ENCODE measurements around the gene PCDH8.

PCDH8 gene

GRCh38 chr13:52848455-52849195, at the start of gene PCDH8:
TSS of gene PCDH8 (minus strand) at chr13:52848640. CDS start at chr13:52848436, 204 bp downstream.
- peak; percentile 85 for DNase-seq

DNA sequence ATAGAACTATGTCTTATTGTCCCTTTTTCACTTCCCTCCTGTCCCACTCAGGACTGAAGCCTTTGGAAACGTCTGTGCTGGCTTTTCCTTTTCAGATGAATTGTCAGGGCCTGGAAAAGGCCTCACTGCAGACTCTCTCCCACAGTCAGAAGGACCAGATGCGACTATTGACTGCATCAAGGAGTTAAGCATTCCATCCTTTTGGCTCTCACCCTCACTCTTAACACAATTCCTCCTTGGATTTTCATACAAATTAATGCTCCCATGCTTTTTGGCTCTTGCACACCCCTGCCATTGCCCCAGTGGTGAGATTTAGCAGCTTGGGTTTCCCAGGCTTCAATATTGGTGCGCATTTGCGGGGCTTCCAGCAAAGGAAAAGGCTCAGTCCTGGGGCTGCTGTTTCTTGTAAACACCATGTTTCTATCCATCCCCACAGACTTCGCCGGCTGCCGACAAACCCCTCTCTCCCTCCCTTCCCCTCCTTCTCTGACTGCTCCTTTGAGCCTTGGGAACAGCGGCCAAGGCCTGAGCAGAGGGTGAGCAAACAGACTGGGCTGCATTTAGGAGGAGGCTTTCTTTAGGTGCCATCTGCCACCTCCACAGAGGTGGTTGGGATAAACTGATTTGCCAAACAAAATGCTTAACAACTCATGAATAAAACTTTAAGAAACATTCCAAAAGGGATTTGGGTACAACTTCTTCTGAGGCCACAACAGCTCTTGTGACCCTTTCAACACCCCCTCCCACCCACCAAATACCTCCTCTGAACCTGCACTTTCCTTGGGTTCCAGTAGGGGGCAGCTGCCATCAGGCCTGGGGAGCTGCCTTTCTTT, 48.6 kb upstream of the PCDH8 start:
- DNase-seq: no peak

DNA sequence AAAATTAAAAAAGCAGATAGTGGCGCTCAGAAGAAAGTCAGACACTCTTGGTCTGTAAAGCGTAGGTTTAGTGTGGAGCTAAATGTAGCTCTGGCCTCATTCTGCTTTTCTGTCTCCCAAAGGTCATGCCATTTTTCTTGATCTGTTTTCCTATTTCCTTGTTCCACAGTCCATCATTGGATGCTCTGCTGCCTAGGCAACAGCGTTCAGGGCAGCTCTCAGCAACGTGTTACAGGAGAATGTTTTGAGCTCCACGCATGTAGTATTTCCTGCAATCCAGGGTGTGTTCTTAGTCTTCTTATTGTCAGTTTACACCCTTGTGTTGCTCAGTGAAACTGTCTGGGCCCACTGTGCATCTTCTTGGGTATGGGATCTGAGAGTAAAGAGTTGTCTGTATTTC, 46.0 kb upstream of the PCDH8 start:
- DNase-seq: no peak

GRCh38 chr13:52892925-52893324, 44.5 kb upstream of the PCDH8 start:
- DNase-seq: no peak

GRCh38 chr13:52891706-52892105, 43.3 kb upstream of the PCDH8 start:
- DNase-seq: no peak

DNA sequence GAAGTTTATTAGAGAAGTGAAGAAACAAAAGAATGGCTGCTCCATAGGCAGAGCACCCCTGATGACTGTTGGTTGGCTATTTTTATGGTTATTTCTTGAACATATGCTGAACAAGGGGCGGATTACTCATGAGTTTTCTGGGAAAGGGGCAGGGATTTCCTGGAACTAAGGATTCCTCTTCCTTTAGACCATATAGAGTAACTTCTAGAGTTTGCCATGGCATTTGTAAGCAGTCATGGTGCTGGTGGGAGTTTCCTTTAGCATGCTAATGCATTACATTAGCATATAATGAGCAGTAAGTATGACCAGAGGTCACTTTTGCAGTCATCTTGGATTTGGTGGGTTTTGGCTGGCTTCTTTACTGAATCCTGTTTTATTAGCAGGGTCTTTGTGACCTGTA, 38.7 kb upstream of the PCDH8 start:
- DNase-seq: no peak

DNA sequence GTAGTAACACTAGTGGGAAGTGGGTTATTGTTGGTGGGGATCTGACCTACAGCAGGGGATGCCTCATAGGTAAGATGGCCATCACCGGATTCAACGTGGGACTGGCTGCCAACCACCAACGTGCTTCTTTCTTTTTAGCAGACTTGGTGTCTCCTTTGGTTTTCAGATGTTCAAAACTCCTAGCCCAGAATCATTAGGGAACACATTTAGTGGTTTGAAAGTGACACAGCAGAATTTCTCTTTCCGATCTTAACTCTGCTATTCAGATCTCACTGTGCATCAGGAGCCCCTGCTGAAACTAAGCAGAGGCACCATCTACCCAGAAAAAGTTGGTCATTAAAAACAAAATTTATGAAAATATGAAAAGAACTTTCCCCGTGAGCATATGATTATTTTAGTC, 36.7 kb upstream of the PCDH8 start:
- no peak for DNase-seq

- DNase-seq: no peak
These were observed 36.1 kb upstream of the PCDH8 start for GRCh38 chr13:52884429-52885010.

DNA sequence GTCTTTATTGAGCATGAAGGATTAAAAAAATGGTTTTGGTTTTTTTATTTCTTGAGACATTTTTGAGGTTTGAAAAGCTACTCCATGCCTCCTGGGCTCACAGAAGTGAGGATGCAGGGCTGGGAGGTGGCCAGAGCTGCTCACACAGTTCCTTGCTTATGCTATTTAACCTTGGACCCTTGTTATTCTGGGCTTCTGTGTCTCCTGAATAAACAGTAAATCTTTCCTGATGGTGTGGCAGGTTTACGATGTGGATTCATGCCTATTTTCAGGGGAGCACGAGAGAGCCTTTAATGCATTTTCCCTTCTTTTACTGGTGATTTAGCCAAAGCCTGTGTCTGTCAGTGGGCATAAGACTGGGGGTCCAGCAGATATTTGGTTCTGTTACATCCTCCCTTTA, 34.3 kb upstream of the PCDH8 start:
- no peak for DNase-seq

DNA sequence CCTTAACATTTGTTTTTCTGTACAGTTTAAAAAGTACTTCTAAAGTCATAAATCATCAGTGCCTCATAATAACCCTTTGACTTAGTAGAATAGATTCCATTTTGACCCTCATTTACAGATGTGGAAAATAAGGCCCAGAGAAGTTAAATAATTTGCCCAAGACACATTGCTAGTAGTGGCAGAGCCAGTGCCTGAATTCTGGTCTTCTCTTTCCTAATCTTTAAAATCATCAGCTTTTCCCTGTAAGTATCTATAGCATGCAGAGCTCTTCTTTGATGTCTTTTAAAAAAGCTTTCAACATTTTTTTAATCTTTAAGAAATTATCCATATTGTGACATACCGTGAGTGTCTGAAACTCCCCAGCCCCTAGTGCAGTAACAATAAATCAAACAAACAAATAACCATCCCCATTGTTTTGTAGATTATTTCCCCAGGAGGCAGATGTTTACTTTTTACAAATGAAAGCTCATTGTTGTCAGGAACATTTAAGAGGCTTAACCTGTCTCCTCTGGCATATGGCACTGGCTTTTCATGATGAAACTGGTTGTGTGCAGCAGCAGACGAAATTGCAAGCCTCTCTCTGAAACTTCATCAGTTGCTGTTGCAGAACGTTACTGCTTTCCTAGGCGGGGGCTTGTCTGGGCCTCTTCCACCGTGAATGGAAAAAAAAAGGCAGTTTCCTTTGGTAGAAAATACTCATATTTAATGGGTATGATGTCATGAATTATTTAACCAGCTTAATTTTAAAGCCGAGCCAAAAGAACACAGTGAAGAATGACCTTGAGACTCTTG, 31.7 kb upstream of the PCDH8 start:
- no peak for DNase-seq

DNA sequence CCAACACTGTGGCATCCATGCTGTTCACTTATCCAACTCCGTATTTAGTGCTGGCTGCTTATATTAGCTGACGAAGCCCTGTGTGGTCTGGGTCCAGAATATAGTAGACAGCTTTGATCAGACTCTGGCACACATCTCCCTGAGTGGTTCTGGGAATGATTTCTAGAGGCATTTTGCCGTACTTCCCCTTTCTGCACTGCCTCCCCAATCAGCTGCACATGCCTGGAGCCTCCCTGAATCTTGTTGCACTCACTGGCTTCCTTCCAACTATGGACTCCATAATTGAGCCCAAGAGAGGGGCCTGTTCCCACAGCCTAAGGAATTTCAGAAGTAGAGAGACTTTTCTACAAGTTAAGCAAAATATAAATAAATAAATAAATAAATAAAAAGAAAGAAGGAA, 30.4 kb upstream of the PCDH8 start:
- DNase-seq: no peak

DNA sequence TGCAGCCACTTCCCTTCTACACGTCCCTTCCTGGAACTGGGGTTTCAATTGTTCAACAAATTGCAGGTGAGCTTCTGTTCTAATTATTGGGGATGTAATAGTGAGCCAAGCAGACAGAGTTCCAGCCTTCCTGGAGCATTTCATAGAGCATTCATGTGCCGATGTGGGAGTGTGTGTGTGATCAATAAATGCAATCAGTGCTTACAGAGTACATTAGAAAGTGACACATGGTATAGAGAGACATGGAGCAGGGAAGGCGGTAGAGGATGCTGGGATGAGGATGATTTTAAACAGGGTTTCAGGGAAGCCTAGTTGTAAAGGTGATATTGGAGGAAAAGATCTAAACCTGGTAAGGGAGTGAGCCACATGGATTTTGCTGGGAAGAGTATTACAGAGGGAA, 21.7 kb upstream of the PCDH8 start:
- DNase-seq: no peak

DNA sequence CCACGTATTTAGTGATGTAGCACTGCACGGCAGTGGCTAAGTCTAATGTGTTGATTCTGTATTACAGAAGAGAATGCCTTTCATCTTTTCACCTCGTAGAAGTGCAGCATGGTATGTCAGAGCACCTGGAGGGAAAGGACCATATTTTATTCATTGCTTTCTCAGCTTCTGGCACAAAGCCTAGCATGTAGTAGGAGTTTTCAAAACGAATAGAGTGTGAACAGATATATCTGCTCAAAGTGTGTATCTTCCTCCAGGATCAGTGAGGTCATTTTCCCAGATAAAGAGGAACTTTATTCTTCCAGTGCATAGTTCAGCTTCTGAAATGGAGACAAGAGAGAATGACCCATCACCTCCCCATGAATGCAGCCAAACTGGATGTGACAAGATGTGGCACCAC, 21.2 kb upstream of the PCDH8 start:
- no peak for DNase-seq

- DNase-seq: no peak
These were observed 20.6 kb upstream of the PCDH8 start for GRCh38 chr13:52869050-52869449.

DNA sequence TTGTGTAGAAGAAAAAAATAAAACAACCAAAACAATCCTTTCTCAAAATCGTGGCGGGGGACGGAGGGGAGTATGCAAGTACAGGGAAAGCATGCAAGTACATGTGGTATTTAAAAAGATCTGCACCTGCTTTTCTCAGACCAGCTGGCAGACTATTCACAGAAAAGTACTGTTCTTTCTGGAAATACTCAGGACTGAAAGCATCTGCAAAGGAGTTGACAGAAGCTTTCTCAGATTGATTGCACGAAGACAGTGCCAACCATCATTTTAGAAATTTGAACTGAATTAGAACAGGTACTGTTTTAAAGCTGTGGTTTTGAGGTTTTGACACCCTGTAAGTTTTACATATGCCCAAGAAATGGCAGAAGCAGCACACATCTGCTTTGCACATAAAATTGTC, 19.8 kb upstream of the PCDH8 start:
- DNase-seq: no peak

- no peak for DNase-seq
These were observed 16.5 kb upstream of the PCDH8 start for GRCh38 chr13:52864941-52865340.

DNA sequence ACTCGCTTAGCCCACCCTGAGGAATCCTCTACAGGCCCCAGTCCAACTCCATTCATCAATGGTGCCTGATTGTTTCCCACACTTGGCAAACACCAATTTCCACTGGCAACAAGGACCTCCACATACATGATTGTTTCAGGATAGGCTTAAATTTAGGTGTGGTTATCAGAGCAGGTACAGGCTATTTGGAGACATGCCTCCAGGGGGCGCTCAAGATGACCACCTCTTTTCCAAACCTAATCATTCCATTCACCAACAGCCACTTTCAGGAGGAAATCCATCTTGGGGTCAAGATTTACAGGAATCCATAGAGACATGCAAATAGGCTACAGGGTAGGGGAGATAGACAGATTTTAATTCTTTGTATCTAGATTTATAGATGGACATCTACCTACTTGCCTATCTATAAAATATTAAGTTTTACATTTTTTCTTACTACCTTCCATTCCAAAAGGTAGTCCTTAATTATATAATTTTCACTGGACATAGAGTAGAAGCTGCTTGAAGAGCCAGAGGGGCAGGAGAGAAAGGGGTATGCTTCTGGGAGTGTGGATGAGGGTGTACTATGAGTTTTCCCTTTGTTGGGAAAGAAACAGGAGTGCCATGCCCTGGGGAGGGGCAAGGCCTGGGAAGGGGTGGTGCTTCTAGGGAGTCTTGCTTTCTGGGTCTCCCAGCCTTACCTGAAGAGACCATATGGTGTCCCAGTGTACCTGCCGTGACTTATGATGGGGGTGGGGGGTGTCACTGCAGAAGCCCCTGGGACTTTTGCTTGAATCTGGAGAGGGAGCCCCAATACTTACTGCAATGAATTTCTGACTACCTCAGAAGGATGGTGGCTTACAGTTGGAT, 14.1 kb upstream of the PCDH8 start:
- DNase-seq: no peak

DNA sequence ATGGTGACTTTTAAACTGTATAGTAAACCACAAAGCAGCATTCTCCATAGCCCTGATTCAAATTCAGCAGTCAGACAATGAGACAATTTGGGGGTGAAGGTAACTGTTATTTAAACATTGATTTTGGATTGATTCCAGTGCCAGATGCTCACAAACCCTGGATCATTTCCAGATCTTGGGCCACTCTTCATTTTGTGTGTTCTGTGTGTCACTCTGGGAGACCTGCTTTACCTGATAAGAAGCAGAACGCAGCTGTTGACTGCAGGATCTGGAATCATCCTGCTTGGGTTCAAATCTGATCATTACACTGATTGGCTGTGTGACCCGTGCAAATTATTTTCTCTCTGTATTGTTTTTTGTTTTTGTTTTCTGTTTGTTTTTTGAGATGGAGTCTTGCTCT, 4.0 kb upstream of the PCDH8 start:
- DNase-seq: peak; percentile 48

GRCh38 chr13:52851137-52851962, 2.9 kb upstream of the PCDH8 start:
- DNase-seq: peak; percentile 31

- peak; percentile 43 for DNase-seq
These were observed 2.1 kb upstream of the PCDH8 start for GRCh38 chr13:52850396-52851136.

- DNase-seq: no peak
These were observed 1.6 kb upstream of the PCDH8 start for GRCh38 chr13:52850072-52850395.
